Thyroid gland (tissue), 4 donors: ENCODE data around the gene PGBD4. TPM values are rescaled to one million over a fixed set of nuclear protein-coding genes. Genes with fewer than 3 reads are reported as not detected.

Source experiments
- DNase-seq, 2 donors: peaks; one replicate each; pipeline ENCODE4 v3.0.0-alpha.2; 2019
- H3K27ac ChIP-seq, 3 donors: fragments of 200-600 bp; sonication (generic); 1 replicate in 2 of 3; 2 replicates in 1 of 3; pipeline ENCODE4 v1.5.1; 2016 to 2019; ENCODE audit warnings: mild to moderate bottlenecking in 1 of 3, moderate library complexity in 1 of 3
- H3K27me3 ChIP-seq: fragments of 200-600 bp; sonication (generic); one replicate; pipeline ENCODE4 v1.5.1; 2019
- H3K36me3 ChIP-seq, 2 donors: fragments of 200-600 bp; sonication (generic); one replicate each; pipeline ENCODE4 v1.5.1; 2016 to 2019
- H3K4me1 ChIP-seq, 2 donors: fragments of 200-600 bp; sonication (generic); one replicate each; pipeline ENCODE4 v1.5.1; 2017 to 2019
- H3K4me3 ChIP-seq, 3 donors: fragments of 200-600 bp; sonication (generic); replicated peaks in 1 of 3; 1 replicate in 2 of 3; 2 replicates in 1 of 3; pipeline ENCODE4 v1.5.1; 2016; ENCODE audit warnings: mild to moderate bottlenecking in 1 of 3
- H3K9me3 ChIP-seq: fragments of 200-600 bp; sonication (generic); one replicate; pipeline ENCODE4 v1.5.1; 2017
- CTCF ChIP-seq, 6 experiments: fragments of 200-600 bp in 3 of 6; fragments of 450-650 bp in 3 of 6; sonication (generic) in 3 of 6; IDR thresholded peaks; one replicate each; pipeline ENCODE4 v1.5.1; 2016 to 2019; ENCODE audit warnings: antibody characterized with exemption in 6 of 6, mild to moderate bottlenecking in 2 of 6, inconsistent platforms in 1 of 6, moderate library complexity in 1 of 6
- POLR2A ChIP-seq, 2 donors: fragments of 450-650 bp; IDR thresholded peaks; one replicate each; pipeline ENCODE4 v1.6.1; 2017; ENCODE audit warnings: antibody characterized with exemption in 2 of 2, mild to moderate bottlenecking in 2 of 2, moderate library complexity in 1 of 2
- WGBS, 2 donors: methylation state at CpG; one replicate each; pipeline ENCODE4 v1.1.5; 2017; 5-methylcytosine and 5-hydroxymethylcytosine counted together
- intact Hi-C: fragments of 100-400 bp; cut with DNase I; formaldehyde crosslinking; loops from one replicate; pipeline ENCODE4 v1.15.1; 2023
- total RNA-seq, 4 donors: library from RNA; depleted of rRNA; stranded (reverse); fragments of >200 nt; gene quantifications; one replicate each; pipeline ENCODE4 v1.2.3, GENCODE V29; 2016

The PGBD4 gene
- total RNA-seq, 4 donors from 2014 or later = 1.0 to 1.3 (median 1.2) TPM

DNA sequence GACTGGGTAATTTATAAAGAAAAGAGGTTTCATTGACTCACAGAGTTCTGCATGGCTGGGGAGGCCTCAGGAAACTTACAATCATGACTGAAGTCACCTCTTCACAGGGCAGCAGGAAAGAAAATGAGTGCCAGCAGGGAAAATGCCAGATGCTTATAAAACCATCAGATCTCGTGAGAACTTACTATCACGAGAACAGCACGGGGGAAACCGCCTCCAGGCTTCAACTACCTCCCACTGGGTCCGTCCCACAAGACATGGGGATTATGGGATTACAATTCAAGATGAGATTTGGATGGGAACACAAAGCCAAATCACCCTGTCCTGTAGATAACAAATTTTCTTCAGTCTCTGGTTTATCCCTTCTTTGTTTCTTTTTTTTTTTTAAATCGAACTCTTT lies 31.9 kb upstream of the PGBD4 start:
- intact Hi-C loops = no loop called here
- peaks cover 5% of the 10 kb centered on the region for H3K27me3 ChIP-seq
- H3K4me1 ChIP-seq = peaks cover 9 to 10% of the 10 kb centered on the region in 2 donors
- no peak overlapping the region for H3K27ac ChIP-seq
- no peaks in the 10 kb centered on the region for H3K36me3 ChIP-seq
- 81 to 90% methylated on average over 6 of the region's 6 CpGs for WGBS, 2 donors
- no peaks in the 10 kb centered on the region for H3K9me3 ChIP-seq
- TF ChIP-seq POLR2A (IDR thresholded peaks at IDR 0.05) = no peak
- no peak for DNase-seq
- H3K4me3 ChIP-seq = no peak overlapping the region

GRCh38 chr15:34076785-34077184 lies 25.1 kb upstream of the PGBD4 start:
- Histone ChIP-seq H3K4me3 (no peak overlapping the region), H3K4me1 (no peaks in the 10 kb centered on the region), H3K27ac (no peak overlapping the region), H3K27me3 (peaks cover 3% of the 10 kb centered on the region), H3K36me3 (no peaks in the 10 kb centered on the region), H3K9me3 (no peaks in the 10 kb centered on the region)
- DNase-seq = no peak
- TF ChIP-seq CTCF (IDR thresholded peaks at IDR 0.05) = no peak
- TF ChIP-seq POLR2A (IDR thresholded peaks at IDR 0.05) = no peak
- intact Hi-C loops = no loop called here
- WGBS, 2 donors = 94 to 98% methylated on average over 4 of the region's 4 CpGs

DNA sequence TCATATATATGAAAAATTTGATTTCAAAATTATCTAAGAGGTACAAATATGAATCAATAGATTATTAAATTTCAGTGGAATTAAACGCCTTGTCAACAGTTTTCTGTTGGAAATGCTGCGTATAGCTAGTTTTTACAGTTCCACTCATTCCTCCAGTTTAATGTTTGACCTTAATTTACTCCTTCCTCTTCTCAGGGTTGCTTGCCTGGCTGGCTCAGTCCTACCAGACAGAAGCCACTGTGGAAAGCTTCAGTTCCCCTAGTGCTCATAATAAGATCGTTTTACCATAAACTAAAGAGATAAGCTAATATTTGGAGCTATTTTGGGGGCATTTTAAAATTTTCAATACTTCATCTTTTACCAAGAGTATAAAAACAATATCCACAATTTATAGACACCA lies 23.0 kb upstream of the PGBD4 start:
- H3K4me3 ChIP-seq = no peak overlapping the region
- intact Hi-C loops = no loop called here
- WGBS, 2 donors = 90 to 92% methylated on average over 3 of the region's 3 CpGs
- no peak for TF ChIP-seq CTCF (IDR thresholded peaks at IDR 0.05)
- no peak for TF ChIP-seq POLR2A (IDR thresholded peaks at IDR 0.05)
- peaks cover under 1 to 10% of the 10 kb centered on the region in 2 donors for H3K36me3 ChIP-seq
- H3K27me3 ChIP-seq = no peaks in the 10 kb centered on the region
- no peak overlapping the region for H3K27ac ChIP-seq
- no peak for DNase-seq
- no peaks in the 10 kb centered on the region for H3K9me3 ChIP-seq
- no peaks in the 10 kb centered on the region for H3K4me1 ChIP-seq

GRCh38 chr15:34079904-34080303 lies 22.0 kb upstream of the PGBD4 start:
- intact Hi-C loops = no loop called here
- Histone ChIP-seq H3K27me3 (no peaks in the 10 kb centered on the region), H3K27ac (no peak overlapping the region), H3K36me3 (peaks cover 7 to 15% of the 10 kb centered on the region in 2 donors), H3K4me3 (no peak overlapping the region), H3K9me3 (no peaks in the 10 kb centered on the region), H3K4me1 (no peaks in the 10 kb centered on the region)
- no peak for DNase-seq
- TF ChIP-seq CTCF (IDR thresholded peaks at IDR 0.05) (no peak), POLR2A (IDR thresholded peaks at IDR 0.05) (no peak)
- 93 to 99% methylated on average over 4 of the region's 4 CpGs for WGBS, 2 donors

- no peak overlapping the region for H3K4me3 ChIP-seq
- no peaks in the 10 kb centered on the region for H3K4me1 ChIP-seq
- H3K27ac ChIP-seq = no peak overlapping the region
- no peak for TF ChIP-seq POLR2A (IDR thresholded peaks at IDR 0.05)
- no peak for TF ChIP-seq CTCF (IDR thresholded peaks at IDR 0.05)
- no peaks in the 10 kb centered on the region for H3K27me3 ChIP-seq
- DNase-seq = no peak
- no peaks in the 10 kb centered on the region for H3K9me3 ChIP-seq
- WGBS, 2 donors = 84 to 92% methylated on average over 7 of the region's 7 CpGs
- intact Hi-C loops = no loop called here
- peaks cover 16 to 25% of the 10 kb centered on the region in 2 donors for H3K36me3 ChIP-seq
Measured at GRCh38 chr15:34084086-34084485, 17.8 kb upstream of the PGBD4 start.

DNA sequence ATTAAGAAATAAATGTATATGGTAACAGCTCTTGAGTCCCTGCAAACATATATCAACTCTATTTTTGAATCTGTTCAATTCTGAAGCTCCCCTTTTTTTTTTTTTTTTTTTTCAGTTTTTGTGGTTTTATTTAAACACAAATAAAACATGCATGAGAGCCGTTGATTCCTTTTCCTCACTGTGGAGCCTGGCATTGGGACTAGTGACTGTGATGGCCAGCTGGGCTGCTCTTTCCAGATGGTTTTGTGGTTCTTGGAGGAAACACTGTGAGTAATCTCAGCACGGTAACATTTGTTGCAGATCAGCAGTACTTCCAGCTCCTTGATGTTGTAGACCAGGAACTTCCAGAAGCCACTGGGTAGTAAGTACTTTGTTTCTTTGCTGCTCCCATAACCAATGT lies 16.1 kb upstream of the PGBD4 start:
- TF ChIP-seq POLR2A (IDR thresholded peaks at IDR 0.05) = no peak
- no peak for TF ChIP-seq CTCF (IDR thresholded peaks at IDR 0.05)
- DNase-seq = no peak
- H3K4me1 ChIP-seq = no peaks in the 10 kb centered on the region
- peaks cover 16 to 25% of the 10 kb centered on the region in 2 donors for H3K36me3 ChIP-seq
- WGBS, 2 donors = 81 to 86% methylated on average over 2 of the region's 2 CpGs
- intact Hi-C loops = no loop called here
- no peak overlapping the region for H3K27ac ChIP-seq
- H3K9me3 ChIP-seq = no peaks in the 10 kb centered on the region
- no peaks in the 10 kb centered on the region for H3K27me3 ChIP-seq
- H3K4me3 ChIP-seq = no peak overlapping the region
